Measurements from ENCODE around the gene KCNK1.
"Not testable (repeated sequence)": the region's sequence is repeated elsewhere in the genome, so short reads cannot be mapped to it uniquely, and the experiment has no call there.

KCNK1 gene

GRCh38 chr1:233607252-233608119 is 6.4 kb upstream of the KCNK1 start:
- DNase-seq, result peak; percentile 10

- no peak for DNase-seq
These were observed 4.9 kb upstream of the KCNK1 start for GRCh38 chr1:233608988-233609387.

DNA sequence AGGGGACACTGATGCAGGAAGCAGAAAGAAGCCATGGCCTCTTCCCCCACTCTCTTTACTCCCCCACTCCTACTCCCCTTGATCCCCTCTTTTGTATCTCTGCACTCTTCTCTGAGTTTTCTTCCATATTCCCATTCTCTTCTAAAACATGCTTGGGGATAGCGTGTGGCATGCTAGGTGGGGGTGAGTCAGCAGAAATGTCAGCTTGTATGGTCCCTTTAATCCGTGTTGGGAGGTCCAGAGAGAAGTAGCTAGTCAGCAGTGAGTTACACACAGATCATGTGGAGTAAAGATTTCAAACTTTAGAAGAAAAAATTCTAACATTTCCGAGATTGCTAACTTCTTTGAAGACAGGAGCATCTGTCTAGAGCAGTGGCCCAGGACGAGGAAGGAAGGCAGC is 4.0 kb upstream of the KCNK1 start:
- peak; percentile 13 for DNase-seq

DNA sequence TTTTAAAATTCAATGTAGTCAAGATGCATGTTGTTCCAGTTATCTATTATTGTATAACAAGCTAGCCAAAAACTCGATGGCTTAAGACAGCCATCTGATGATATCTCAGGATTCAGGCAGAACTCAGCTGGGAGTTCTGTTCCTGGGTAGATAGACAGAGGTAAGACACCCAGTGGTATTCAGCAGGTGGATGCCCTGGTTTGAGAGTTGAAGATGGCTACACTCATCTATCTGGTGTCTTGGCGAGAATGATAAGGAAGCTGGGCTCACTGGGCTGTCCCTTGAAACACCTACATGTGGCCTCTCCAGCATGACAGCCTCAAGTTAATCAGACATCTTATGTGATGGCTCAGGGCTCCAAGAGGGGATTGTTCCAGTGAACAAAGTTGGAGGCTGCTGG is 3.3 kb upstream of the KCNK1 start:
- DNase-seq, result no peak

GRCh38 chr1:233611363-233611762 is 2.5 kb upstream of the KCNK1 start:
- peak; percentile 8 for DNase-seq

- DNase-seq, result peak; percentile 46
These were observed 352 bp downstream of the KCNK1 start for GRCh38 chr1:233614173-233614742.

DNA sequence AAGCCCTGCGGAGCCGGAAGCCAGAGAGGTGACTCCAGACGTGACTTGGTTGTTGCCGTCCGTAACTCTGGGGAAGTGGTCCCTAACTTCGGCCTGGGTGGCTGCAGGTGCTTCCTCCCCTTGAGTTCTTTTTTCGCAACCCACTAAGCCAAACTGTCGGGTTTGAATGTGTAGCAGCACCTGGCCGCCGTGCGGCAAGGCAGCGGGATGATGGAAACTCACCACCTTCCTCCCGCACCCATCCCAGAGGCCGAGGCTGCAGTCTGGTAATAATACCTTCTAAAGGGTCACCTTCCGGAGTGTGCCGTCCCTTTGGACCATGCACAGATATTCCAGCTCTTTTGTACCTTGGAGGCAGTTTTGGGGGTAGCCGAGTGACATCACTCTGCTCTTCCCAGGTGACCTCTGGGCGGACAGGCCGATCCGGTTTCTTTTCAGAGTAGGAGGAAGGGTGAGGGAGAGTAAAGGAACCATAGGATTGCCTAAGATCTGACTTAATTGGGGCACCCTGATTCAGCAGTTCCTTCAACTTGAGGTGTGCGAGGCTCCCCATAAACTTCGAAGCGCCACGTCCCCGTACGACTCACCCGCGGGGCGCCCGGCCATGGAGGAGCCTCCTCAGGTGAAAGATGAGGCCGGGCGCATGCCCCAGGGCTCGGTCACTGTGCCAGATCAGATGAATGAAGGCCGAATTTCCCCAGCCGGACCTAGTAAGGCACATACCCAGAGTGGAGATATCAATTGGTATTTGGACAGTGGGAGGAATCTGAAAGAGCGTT is 1.0 kb downstream of the KCNK1 start:
- DNase-seq, result no peak

DNA sequence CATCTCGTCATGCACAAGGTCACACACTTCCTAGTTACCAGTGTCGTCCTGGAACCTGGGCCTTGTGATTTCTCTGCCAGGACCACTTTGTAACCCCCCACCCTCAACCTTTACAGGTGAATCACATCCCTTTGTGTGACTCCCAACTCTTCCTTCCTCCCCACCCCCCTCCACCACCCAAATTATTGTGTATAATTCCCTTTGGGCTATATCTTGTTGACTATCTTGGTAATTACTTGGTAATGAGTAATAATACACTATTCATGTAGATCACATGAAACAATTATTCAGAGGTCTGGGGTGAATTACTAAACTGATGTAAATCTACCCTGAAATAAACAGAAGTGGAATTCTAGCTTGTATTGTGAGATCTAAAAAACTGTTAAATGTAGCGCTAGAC is 1.7 kb downstream of the KCNK1 start:
- DNase-seq, result no peak

DNA sequence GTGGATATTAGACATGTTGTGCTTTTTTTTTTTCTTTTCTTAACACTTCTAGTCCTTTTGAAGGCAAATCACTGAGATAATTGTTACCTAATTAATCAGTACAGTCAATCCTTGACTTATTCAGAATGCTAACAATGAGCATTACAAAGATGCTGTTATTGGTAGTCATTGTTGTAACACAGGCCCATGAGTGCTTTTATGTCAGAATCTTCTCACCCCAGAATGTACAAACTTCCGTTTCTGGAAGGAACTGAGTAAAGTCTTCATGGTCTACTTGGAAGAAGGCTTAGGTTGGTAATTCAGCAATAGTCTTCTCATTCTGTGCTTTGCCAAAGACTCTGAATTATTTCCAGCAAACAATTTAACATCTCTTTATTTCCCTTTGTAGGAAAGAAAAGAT is 3.1 kb downstream of the KCNK1 start:
- DNase-seq, result no peak

DNA sequence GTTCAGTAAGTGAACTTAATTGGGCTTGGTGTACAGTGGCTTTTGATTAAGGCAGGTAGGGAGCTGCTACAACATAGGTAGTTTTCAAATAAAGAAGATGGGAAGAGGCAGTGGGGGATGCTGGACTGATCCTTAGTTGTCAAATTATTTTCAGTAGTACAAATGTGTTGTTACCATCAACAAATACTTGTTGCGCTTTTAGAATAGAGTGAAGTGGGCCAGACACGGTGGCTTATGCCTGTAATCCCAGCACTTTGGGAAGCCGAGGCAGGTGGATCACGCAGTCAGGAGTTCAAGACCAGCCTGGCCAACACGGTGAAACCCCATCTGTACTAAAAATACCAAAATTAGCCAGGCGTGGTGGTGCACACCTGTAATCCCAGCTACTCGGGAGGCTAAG is 5.5 kb downstream of the KCNK1 start:
- DNase-seq, result not testable (repeated sequence)

GRCh38 chr1:233620065-233620464 is 6.2 kb downstream of the KCNK1 start:
- no peak for DNase-seq

- DNase-seq, result no peak
These were observed 8.0 kb downstream of the KCNK1 start for GRCh38 chr1:233621923-233622322.

DNA sequence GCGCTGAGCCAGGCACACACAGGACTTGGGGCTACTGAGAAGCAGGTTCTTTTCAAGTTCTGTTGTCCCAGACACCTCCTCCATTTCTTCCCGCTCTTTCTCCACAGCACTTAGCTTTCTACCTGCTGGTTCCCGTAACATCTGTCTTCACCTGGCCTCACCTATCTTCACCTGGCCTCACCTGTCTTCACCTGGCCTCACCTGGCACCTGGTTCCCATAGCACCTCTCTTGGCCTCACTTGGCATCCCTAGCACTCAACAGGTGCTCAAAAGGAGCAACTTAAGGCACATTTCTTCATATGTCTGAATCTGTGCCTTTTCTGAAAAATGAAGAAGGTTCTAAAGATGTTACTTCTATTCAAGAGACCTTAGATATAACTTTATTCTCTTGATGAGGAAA is 10.4 kb downstream of the KCNK1 start:
- DNase-seq, result no peak

GRCh38 chr1:233625087-233625486 is 11.2 kb downstream of the KCNK1 start:
- no peak for DNase-seq

- DNase-seq, result no peak
These were observed 11.6 kb downstream of the KCNK1 start for GRCh38 chr1:233625510-233625981.

- no peak for DNase-seq
These were observed 13.5 kb downstream of the KCNK1 start for GRCh38 chr1:233627376-233627775.

DNA sequence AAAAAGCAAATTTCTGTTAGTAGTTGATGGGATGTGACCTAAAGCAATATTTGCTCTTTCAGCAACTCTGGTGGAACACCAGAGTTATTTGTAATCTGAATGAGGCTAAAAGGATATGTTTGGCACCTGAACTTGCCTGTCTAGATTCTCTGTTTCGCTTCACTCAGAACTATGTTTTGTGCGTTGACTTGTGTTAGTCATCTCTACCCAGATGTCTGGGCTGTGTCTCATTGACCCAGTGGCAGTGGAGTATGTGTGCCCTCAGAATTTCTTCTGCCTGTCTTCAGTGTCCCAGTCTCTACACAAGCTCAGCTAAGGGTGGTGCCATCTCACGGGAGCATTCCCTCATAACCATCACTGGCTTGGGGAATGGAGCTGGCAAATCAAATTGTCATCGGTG is 13.9 kb downstream of the KCNK1 start:
- DNase-seq, result no peak

DNA sequence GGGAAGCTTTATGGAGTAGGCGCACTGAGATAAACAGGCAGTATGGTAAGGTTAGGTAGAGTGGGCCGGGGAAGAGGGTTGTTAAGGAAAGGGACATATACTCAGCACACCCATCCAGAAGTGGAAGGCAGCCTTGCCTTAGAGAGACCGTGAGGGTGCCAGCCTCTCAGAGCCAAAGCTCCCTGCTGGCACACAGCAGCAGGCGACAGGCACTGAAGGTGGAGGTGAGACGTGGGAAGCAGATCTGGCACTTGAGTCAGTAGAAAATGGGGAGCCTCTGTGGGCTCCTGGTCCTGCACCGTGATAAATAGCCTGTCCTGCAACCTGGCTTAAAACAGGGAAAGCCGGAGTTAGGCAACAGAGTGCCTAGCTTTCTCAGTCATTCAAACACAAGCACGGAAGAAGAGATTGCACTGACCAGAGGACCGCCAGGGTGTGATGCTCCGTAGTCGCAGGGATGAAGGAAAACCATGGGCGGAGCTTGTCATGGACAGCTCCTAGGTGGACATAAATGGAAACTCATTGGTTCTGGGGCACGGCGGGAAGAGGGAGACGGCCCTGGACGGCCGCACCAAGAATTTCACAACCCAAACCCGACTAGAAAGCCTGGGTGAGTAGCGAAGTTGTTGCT is 15.5 kb downstream of the KCNK1 start:
- DNase-seq, result no peak

DNA sequence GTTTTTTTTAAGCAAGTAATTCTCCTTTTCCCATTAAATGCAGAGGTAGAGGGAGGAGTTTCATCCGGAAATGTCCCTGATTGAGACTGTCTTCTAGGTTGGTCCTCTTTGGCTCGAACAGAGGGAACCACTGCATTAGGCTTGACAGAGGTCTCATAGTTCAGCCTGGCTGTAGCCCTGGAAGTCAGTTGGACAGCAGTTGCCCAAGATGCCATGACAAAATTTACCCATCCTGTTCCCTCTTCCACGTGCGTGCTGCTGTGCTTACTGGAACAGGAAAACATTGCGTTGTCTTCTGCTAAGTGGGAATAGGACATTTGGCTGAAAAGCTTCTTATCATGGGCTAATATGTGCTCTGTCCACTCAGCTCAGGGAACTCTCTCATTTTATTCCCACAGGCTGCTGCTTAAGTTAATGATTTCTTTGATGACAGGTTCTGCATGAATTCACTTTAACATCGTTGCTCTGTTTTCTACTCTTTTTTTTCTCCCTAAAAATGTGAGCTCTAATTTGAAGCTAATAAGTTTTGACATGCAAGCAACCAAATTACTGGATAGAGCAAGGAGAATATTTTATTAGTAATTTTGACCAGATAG is 18.0 kb downstream of the KCNK1 start:
- no peak for DNase-seq

GRCh38 chr1:233632436-233632835 is 18.5 kb downstream of the KCNK1 start:
- DNase-seq, result no peak

- peak; percentile 46 for DNase-seq
These were observed 22.0 kb downstream of the KCNK1 start for GRCh38 chr1:233635765-233636502.

DNA sequence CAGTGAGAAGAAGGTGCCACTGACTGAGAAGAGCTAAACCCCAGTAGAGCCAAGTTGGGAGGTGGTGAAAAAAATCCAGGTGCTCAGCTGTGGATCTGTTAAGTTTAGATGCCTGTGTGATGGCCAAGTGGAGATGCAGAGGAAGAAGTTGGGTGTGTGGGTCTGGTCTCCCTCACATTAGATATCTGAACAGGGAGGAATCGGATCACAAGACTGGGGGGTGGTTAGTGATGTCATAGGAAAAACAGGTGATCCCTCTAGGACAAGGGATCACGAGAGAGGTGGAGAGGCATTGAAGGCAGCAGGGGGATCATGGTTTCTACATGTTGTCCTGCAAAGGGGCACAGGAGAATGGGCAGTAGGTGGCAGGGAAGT is 22.6 kb downstream of the KCNK1 start:
- no peak for DNase-seq

All from fibroblast of skin of abdomen (primary cell).